8988T (cell line): ENCODE measurements around the gene SATB2.

Experiments used
- DNase-seq: peaks from one replicate; pipeline ENCODE4 v3.0.0; 2011

SATB2 gene

GRCh38 chr2:199388728-199389268 is 68.9 kb downstream of the SATB2 start:
- no peak for DNase-seq

GRCh38 chr2:199384043-199384442 is 73.7 kb downstream of the SATB2 start:
- DNase-seq: no peak

- no peak for DNase-seq
Measured at GRCh38 chr2:199383021-199383420, 74.7 kb downstream of the SATB2 start.

- no peak for DNase-seq
Measured at GRCh38 chr2:199382091-199382490, 75.6 kb downstream of the SATB2 start.

- no peak for DNase-seq
Measured at GRCh38 chr2:199381531-199381930, 76.2 kb downstream of the SATB2 start.

DNA sequence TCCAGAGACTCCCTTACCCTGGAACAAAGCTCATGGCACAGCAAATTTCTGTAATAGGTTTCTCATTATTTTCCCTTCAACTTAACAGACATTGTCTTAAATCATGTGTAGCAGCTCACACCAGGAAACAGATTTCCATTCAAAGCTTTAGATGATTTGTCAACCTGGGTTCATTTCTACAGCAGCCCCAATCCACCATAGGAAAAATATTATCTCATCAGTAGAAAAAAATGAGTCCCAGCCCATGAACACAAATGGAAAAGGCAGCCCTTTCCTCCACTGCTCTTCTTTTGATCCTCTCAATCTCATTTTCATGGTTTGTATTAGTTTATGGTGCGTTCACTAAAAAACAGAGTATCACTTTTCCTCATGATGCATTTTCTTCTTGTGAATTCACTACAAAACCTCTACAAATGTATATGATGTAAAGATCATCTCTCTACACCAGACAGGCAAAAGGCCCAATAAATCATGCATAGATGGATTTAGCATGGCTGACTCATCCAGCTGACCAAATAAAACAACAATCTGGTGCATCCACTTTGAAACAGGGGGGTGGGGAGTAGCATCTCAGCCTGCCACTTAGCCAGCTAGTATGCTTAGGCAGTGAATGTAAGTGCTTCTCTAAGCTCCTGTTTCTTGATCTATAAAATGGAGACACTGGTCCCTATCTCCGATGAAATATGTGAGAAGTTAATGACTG is 78.6 kb downstream of the SATB2 start:
- DNase-seq: no peak

DNA sequence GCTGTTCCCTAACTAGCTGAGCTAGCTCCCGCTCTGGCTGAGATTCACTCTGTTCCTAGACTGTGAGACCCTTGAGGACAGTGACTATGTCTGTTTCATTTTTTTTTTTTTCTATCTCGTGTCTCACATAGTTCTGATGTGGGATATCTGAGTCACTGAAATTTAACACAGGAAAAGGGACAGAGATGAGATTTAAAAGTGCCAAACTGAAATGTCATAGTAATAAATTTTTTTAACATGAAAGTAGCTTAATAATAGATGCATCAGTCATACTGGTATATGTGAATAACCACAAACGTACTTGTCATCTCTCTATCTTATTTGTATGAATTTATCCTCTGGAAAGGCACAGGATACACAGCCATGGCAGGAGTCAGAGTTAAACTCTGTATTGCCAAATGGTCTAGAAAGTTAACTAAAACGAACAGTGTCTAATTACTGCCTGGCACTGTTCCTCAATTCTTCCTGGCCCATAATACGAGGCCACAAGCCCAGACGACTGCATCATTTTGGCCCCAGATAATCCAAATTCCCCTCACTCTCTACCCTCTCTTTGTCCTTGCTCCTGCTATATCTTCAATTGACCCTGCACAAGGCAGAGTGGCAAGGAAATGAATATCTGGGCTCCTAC is 87.5 kb downstream of the SATB2 start:
- DNase-seq: no peak

- no peak for DNase-seq
Measured at GRCh38 chr2:199366406-199366805, 91.3 kb downstream of the SATB2 start.

- no peak for DNase-seq
Measured at GRCh38 chr2:199364153-199364552, 93.6 kb downstream of the SATB2 start.

GRCh38 chr2:199356412-199356811 is 101.3 kb downstream of the SATB2 start:
- DNase-seq: no peak

DNA sequence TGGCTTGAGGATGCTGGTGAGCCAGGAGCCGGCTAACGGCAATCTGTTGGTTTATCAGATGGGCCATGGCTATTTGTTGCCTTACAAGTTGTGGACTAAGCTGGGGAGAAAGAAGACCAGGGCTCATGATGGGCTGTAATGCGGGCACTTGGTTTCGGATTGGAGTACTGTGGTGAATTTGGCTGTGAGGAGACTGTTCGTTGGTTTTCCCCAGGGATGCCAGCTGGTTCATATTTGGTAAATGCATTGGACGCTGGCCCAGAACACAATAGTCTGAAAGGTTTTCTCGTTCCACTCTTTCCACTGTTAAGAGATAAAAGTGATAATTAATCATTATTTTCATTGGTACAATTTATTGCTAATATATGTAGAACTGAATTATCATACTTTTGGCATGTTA is 108.9 kb downstream of the SATB2 start:
- DNase-seq: no peak

DNA sequence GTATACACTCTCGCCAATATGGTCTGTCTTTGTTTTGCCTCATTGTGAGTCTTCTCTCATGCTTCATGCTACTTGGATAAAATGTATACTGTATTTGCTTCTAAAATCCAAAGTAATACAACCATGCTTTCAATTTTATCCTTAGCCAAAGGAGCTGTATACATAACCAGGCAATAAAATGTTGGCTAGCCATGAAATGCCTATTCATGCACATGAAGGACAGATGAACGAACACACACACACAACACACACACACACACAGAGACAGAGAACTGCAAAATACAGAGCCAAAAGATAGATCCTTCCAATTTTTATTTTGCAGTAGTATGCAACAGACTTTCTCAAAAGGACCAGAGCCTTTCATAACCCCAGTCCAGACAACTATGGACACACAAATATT is 113.7 kb downstream of the SATB2 start:
- no peak for DNase-seq

DNA sequence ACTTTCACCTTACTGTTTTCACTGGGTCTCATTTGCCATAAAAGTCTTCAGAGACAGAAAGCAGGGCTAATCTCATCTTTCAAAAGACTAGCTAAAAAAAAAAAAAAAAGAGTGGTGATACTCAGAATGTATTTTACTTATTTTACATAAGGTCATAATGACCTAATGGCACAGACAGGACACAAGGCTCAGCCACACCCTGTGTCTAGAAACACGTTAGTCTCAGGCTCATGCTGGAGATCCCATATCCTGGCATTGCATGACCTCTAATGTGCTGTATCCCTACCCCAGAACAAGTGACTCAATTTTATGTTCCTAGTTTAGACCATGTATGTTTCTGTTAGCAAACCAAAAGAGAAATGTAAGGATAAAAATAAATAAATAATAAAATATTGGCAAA is 115.4 kb downstream of the SATB2 start:
- DNase-seq: no peak

GRCh38 chr2:199341123-199341522 is 116.6 kb downstream of the SATB2 start:
- no peak for DNase-seq

- no peak for DNase-seq
Measured at GRCh38 chr2:199339891-199340605, 117.7 kb downstream of the SATB2 start.

DNA sequence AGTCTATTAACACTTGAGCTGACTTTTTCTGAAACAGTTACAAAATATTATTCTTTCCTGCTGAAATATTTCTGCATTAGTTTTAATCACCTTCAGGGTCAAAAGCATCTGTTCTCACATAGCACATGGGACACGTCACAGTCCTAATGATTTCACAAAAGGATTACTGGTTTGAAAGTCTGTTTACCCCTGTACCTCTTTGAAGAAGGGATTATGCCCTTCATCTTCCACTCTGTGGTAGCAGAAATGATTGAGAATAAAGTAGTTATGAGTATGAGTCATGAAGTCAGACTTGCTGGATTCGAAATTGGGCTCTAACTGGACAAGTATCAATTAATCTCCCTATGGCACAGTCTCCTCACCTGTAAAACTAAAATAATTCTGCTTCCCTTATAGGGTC is 121.2 kb downstream of the SATB2 start:
- DNase-seq: no peak

DNA sequence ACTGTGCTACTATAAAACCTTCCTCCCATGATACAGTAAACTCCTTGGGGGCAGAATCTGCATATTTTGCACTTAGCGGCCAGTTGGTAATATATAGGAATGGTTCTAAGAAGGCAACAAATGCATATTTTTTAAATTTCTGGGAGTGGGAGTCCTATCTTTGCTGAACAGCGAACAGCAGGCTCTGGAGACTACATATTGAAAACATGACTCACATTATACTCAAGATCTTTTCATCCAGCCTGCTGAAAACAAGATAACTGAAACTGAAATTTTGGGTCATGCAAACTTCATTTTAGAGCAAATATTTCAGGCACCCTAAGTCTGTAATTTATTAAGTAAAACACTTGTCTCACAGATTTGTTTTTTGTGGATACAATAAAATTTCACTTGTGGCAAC is 122.2 kb downstream of the SATB2 start:
- no peak for DNase-seq

DNA sequence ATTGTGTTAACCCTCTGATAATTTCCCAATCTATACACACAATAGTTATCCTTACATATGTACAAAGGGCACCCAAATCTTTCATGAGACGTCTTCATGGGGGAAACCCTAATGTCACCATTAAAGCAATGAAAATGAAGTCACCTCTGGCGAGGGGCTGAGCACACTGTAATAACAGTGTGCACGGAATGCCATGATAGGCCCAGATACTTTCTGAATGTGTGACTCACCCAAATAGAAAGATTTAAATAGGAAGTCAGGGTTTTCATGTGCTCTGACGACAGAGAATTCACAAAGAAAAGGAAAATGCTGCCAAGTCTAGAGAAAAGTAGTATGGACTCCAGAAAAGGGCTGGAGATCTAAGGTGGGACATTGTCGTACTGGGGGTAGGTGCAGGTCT is 128.3 kb downstream of the SATB2 start:
- DNase-seq: no peak

- DNase-seq: no peak
Measured at GRCh38 chr2:199329031-199329430, 128.7 kb downstream of the SATB2 start.

DNA sequence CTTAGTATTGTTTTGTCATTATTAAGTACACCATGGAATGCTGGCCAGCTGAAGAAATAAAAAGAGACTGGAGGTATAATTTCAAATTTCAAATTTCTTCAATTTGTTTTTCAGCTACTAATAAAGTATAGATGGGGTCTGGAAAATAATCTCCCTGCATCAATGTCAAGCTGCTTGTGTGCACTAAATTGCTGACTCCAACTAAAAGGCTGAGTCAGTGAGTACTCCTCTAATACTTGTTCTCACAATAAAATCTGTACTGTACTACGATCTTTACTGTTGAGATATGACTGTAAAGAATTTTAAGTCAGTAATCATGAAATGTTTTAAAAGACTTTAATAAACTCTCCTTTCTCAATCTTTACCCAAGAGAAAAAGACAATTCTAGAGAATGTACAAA is 131.9 kb downstream of the SATB2 start:
- DNase-seq: no peak

DNA sequence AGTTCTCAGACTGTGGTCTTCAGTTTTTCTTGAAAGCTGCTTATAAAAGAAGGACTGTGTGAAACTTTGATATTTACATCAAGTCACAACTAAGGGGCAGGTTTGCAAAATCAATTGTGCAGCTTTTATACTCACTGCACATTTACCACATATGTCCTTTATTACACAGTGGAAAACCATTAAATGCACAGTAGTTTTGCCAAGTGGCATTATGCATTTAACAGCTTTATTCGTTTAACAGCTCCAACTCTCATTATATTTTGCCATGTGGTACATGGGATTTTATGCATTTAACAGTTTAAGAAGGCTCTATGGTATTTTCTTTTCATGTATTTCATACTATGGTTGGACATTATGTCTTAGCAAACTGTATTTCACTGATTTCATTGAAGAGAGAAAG is 135.6 kb downstream of the SATB2 start:
- no peak for DNase-seq

DNA sequence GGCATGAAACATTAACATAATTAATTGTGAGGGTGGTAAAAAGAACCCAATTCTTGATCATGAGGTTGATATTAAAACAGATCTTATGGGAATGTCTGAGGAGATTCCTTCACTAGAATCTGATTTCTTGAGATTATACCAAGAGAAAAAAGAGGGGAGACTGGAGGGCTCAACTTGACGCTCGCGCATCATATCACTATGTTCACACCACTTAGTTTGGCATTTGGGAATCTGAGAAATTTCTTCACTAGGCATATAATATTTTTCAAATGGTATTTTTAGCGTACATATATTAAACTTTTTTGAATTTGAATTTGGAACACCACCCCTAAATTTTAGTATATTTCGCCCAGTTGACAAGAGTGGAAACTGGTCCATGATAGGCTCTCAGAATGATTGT is 140.1 kb downstream of the SATB2 start:
- no peak for DNase-seq

GRCh38 chr2:199316851-199317250 is 140.9 kb downstream of the SATB2 start:
- DNase-seq: no peak
